ENCODE measurements around the gene TRIL.

The TRIL gene

DNA sequence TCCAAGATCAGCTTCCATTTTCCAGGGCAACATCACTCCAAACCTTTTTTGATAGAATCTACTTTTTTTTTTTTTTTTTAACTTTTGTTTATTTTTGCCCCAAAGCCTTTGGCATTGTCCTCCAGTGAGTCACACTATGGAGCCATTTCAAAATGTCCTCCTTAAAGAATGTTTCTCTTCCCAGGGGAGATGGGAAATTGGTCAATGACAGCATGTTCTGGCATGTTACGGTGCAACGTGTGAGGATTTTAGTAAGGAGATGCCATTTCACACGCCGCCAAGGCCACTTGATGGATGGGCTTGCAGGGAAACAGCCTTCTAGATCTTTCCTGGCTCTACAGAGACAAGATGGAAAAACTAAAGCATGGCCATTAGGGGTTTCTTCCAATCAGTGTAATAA lies 30.7 kb upstream of the TRIL start:
- TF ChIP-seq ZNF274 (IDR thresholded peaks at IDR 0.05; ENCODE audit: low read depth, low read length) = no peak
- no peak overlapping the region for H3K4me3 ChIP-seq (ENCODE audit: low read length)

DNA sequence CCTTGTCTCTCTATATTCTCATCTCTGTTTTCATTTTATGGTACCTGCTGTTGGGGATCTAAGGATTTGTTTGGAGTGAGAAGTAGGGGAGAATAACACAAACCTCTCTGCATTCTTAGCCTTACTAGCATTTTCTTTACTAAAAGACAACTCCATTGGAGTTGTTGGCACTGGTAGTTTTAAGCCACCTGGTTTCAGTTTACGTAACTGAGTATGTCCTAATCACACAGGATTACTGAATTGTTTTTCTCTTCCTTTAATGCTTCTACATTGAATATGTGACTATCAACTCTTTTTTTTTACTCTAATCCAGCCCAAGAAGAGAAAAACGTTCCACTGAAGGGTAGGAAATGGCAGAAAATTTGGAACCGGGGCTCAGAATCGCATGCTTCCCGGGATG lies 30.0 kb upstream of the TRIL start:
- no peak for TF ChIP-seq ZNF274 (IDR thresholded peaks at IDR 0.05; ENCODE audit: low read depth, low read length)
- H3K4me3 ChIP-seq (ENCODE audit: low read length) = no peak overlapping the region

DNA sequence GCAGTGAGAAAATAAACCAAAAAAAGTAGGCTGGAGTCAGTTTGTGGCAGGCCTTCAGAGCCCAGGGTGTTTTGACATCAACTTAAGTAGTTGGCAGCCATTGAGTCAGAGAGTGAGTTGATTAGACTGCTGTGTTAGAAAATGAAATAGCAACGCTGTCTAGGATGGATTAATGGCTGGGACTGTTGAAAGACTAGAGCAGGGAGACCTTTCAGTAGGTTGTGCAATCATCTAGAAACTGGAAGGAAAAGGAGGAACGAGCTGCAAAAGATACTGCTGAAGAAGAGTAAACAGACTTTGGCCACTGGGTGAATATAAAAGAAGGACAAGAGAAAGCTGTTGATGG lies 28.6 kb upstream of the TRIL start:
- no peak overlapping the region for H3K4me3 ChIP-seq (ENCODE audit: low read length)
- TF ChIP-seq ZNF274 (IDR thresholded peaks at IDR 0.05; ENCODE audit: low read depth, low read length) = no peak

DNA sequence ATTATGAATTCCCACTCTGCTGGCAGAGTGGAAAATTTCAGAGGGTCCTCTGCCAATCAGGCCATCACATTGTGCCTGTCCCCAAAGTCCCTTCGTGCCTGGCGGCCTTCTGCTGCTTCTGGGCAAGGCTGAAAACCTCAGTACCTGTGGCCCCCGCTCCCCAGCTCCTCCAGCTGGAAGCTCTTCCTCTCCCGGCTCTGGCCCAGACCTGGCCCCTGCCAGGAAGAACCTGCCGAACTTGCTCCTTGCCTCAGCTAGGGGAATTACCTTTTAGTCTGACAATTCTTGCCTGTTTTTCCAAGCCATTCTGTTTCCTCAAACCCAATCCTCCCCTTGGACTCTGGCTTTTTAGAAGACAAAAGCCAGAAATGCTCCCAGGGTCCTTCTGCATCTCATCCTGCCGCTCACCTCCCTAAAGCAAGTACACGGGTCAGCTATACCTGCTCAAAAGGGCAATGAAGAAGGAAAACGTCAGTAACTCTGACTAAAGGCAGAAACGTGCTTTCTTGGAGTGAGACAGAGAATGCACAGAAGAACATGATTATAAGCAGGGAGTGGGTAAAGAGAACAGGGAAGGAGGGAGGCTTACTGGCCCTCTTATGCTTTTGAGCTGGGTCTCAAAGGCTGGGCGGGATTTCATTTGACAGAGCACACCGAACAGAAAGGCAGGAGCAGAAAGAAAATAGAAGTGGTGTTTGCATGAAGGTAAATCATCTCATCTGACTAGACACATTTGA lies 28.1 kb upstream of the TRIL start:
- no peak for TF ChIP-seq ZNF274 (IDR thresholded peaks at IDR 0.05; ENCODE audit: low read depth, low read length)
- H3K4me3 ChIP-seq (ENCODE audit: low read length) = no peak overlapping the region

DNA sequence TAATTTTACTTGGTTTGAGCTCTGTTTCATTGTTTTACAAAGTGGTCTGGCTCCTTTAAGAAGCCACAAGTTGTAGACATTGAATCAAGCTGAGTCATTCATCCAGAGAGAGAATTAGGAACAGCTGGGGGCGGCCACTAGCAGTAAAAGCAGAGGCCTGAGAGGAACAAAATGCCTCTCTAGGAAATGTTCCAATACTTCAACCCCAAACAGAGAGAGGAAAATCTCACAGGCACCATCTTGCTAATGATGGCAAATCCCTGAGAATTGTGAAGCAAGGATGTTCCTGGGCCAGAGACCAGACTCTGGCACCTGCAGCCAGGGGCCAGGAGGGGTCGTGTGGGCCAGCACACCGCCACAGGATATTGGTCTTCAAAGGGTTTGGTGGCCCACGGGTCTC lies 26.5 kb upstream of the TRIL start:
- no peak overlapping the region for H3K4me3 ChIP-seq (ENCODE audit: low read length)
- no peak for TF ChIP-seq ZNF274 (IDR thresholded peaks at IDR 0.05; ENCODE audit: low read depth, low read length)

DNA sequence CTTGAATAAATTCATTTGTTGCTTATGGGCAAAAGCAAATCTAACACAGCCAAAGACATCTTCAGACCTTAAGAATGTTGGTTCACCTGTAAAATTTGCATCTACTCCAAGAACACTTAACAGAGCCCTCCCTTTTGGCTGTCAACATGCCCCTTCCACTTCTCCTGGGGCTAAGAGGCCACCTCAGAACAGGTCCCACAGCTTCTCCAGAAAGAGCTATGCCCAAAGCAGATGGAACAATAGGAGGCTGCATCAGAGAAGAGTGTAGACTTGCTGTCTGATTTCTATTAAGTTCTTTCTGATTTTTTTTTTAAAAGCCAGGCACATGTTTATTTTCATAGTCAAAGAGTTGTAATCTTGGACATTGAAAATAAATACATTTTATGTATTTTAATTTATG lies 26.1 kb upstream of the TRIL start:
- TF ChIP-seq ZNF274 (IDR thresholded peaks at IDR 0.05; ENCODE audit: low read depth, low read length) = no peak

DNA sequence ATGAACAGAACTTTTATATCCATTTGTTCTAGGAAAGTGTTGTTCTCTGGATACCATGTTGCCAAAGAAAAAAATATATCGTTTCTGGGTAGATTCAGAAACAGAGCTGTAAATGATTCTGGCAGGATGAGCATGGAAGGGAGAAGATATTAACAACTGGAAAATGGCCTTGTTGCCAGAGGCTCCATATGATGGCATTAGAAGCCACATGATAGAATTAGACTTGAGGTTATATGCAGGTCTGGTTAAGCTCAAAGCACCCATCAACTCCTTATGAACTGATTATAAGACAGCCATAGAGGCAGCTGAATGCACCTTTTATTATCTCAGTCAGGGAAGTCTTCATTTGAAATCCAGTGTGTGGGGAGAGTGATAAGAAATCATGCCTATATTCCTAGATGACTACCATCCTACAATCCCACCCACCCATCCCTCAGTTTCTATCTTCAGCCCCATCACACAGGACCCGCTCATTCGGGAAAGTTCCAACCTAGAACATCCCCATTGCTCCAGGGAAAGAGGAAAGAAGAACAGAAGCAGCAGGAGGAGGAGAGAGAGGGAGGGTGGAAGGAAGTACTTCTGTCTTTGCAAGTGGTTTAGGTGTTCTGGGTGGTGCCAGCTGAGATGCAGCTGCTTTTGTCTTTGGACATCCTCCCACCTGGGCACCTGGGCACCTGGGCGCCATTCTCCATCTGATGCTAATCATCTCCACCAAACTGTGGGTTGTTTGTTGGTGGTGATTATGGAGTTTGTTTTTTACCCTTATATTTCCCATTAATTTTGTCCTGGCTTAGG lies 25.5 kb upstream of the TRIL start:
- no peak for TF ChIP-seq ZNF274 (IDR thresholded peaks at IDR 0.05; ENCODE audit: low read depth, low read length)
- H3K4me3 ChIP-seq (ENCODE audit: low read length) = no peak overlapping the region

More for the DNA sequence above, 26.1 kb upstream of the TRIL start:
- H3K4me3 ChIP-seq (ENCODE audit: low read length) = no peak overlapping the region

DNA sequence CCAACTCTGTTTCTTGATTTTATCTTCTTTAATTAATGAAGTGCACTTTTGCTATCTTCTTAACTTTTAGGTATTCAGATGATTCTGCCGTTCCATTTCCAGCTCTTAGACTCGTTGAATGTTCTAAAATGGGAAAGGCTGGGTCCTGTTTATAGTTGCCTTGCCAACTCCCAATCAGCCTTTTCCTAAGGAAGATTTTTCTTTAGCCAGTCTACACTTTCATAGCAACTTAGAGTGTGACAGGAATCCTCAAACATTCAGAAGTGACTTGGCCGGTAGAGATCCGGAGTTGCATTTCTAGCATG lies 23.0 kb upstream of the TRIL start:
- no peak for TF ChIP-seq ZNF274 (IDR thresholded peaks at IDR 0.05; ENCODE audit: low read depth, low read length)
- H3K4me3 ChIP-seq (ENCODE audit: low read length) = no peak overlapping the region

DNA sequence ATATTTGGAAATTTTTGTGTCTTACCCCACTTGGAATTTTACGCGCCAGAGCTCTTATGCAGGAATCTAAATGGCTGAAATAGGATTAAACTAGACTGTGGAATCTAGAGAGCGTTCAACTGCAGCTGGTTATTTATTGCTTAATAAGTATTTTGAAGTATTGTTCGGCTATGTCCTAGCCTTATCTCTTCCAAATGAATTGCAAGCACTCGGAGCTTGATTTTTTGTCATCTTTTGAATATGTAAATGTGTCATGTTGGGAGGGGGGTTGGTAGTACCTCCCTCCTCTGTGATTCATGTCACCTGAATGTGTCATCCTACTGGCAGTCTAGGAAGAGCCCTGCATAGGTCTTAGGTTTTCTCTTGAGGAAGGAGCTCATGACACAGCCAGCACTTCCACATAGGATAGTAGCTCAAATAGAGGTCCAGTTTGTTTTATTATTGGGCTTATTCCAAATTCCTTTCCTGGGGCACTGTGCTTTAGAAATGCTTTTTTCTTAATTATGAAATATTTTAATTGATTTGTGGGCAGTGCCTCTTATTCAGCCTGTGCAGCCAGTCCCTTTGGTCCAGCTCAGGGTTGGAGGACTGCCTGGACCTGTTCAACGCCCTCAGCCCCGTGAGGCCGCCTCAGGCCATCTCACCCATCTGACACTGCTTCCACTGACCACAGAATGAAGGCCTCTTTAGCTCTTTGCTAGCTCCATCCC lies 22.5 kb upstream of the TRIL start:
- H3K4me3 ChIP-seq (ENCODE audit: low read length) = no peak overlapping the region
- no peak for TF ChIP-seq ZNF274 (IDR thresholded peaks at IDR 0.05; ENCODE audit: low read depth, low read length)

DNA sequence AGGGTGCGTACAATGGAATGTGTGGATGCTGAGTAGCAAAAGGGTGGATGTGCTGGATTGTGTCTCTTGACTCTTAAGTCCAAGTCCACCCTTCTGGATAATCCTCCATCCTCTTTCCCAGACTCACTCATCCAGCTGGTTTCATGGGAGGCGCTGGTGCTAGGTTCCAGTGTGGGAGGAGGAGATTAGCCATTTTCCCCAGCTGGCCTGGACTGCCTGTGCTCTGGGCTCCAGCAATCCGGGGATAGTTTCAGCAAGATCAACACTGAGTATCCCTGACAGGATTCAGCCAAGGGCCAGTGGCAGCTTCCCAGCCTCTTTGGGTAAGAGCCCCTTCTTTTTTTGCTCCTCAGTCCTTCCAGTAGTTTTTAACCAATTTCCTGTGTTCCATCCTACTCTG lies 21.6 kb upstream of the TRIL start:
- H3K4me3 ChIP-seq (ENCODE audit: low read length) = no peak overlapping the region
- no peak for TF ChIP-seq ZNF274 (IDR thresholded peaks at IDR 0.05; ENCODE audit: low read depth, low read length)

DNA sequence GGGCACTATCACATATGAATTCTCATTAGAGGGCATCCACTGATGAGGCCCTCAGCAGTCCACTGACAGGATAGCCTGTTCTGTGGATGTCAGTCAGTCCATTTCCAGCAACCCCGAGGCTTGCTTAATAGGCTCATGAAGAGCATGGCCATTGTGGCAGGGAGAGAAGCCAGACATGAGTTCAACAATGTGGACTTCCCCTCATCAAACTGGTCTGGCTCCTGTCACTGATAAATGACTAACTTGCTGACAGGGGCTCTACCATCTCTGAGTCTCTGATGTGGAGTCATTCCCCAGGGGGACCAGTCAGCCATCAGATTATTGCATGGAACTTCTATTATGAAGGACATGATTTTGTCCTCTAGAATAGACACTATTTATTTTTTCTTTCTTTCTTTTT lies 19.8 kb upstream of the TRIL start:
- H3K4me3 ChIP-seq (ENCODE audit: low read length) = no peak overlapping the region
- no peak for TF ChIP-seq ZNF274 (IDR thresholded peaks at IDR 0.05; ENCODE audit: low read depth, low read length)

DNA sequence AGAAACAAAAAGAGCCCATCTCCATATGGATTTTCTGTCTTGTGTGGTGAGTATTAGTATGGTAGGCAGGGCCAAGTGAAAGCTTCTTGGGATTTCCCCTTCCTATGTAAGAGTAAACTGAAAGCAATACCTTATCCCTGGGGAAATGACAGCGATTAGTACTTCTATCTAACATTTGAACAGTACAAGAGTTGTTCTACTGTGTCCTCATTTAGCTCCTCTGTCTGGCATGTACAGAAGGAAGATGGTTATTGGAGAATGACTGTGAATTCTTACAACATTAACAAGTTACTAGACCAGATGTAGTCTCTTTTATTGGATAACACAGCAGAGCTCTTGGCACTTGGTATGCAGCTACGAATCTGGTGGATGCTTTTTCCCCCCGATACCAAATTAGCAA lies 17.9 kb upstream of the TRIL start:
- H3K4me3 ChIP-seq (ENCODE audit: low read length) = no peak overlapping the region
- TF ChIP-seq ZNF274 (IDR thresholded peaks at IDR 0.05; ENCODE audit: low read depth, low read length) = no peak

DNA sequence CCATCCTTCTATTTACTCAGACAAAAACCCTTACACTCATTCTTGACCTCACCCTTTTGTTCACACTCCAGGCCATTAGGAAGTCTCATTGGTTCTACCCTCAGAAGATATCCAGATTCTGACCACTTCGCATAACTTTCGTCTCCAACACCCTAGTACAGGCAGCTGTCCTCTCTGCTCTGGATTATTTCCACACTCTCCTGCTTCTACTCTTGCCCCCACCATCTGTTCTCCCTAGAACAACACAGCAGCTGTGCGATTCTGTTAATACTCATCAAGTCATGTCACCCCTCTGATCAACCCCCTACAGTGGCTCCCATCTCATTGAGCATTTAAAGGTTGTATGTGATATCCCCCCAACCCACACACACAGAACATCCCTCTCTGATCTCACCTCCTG lies 15.5 kb upstream of the TRIL start:
- no peak for TF ChIP-seq ZNF274 (IDR thresholded peaks at IDR 0.05; ENCODE audit: low read depth, low read length)
- H3K4me3 ChIP-seq (ENCODE audit: low read length) = no peak overlapping the region

DNA sequence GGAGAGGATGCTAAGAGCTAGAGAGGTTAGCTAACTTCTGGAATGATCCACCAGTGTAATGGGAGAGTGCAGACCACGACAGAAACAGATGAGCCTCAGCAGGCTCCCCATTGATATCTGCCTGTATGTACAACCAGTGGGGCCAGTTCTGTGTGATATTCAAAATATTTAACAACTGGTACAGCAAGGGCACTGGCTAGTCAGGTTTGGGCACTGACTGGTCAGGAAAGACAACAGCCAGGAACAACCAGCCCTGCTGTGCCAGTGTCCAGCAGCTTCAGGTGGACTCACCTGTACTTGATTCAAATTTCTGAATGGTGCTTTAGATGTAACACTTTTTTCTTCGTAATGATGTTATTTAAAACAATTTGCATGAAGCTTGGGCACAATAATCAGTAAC lies 5.9 kb upstream of the TRIL start:
- no peak for TF ChIP-seq ZNF274 (IDR thresholded peaks at IDR 0.05; ENCODE audit: low read depth, low read length)
- no peak overlapping the region for H3K4me3 ChIP-seq (ENCODE audit: low read length)

DNA sequence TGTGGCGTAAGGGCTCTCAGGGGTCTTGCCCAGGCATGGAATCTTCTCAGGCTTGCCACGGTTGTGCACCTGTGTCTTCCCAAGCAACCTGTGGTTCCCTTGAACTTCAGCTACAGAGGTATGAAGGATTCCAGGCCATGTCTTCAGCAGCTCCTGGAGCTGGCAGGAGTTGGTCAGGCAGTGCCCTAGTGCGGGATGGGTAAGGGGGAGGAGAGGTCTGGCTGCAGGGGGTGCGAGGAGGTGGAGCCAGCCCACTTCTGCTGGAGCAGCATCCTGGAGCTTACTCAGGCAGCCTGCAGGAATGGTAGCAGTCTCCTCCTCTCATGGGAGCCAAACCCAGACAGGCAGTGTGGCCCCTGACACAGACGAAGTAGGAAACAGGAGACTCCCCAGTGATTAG lies 3.8 kb upstream of the TRIL start:
- no peak for TF ChIP-seq ZNF274 (IDR thresholded peaks at IDR 0.05; ENCODE audit: low read depth, low read length)
- H3K4me3 ChIP-seq (ENCODE audit: low read length) = no peak overlapping the region

Data from GM08714 (cell line).